Aorta (tissue), 5 donors: ENCODE results near the gene MRPS7. TPM values are rescaled to one million over a fixed set of nuclear protein-coding genes. Genes with fewer than 3 reads are reported as not detected.

ENCODE experiments used
- ATAC-seq: fragments of 200-7000 bp; cut with Tn5 transposase; one replicate; pipeline ENCODE4 v1.9.1; 2022; ENCODE audit warnings: moderate library complexity; ENCODE audit not compliant: low FRiP score
- DNase-seq, 2 donors: peaks; one replicate each; pipeline ENCODE4 v3.0.0-alpha.2; 2020
- H3K27ac ChIP-seq, 2 donors: one replicate each; pipeline ENCODE4 v1.5.1; 2013; ENCODE audit warnings: low read length in 2 of 2, mild to moderate bottlenecking in 2 of 2, moderate library complexity in 2 of 2, control low read depth in 1 of 2, inconsistent platforms in 1 of 2, low read depth in 1 of 2
- H3K27me3 ChIP-seq, 2 donors: one replicate each; pipeline ENCODE4 v1.6.1; 2013; ENCODE audit warnings: control low read depth in 1 of 2, low read length in 1 of 2, mild to moderate bottlenecking in 1 of 2, moderate library complexity in 1 of 2; ENCODE audit not compliant: insufficient read depth in 2 of 2, control insufficient read depth in 1 of 2
- H3K36me3 ChIP-seq, 2 donors: one replicate each; pipeline ENCODE4 v1.6.1; 2013; ENCODE audit warnings: control low read depth in 1 of 2, low read length in 1 of 2, mild to moderate bottlenecking in 1 of 2; ENCODE audit not compliant: insufficient read depth in 2 of 2, control insufficient read depth in 1 of 2
- H3K4me1 ChIP-seq, 2 donors: one replicate each; pipeline ENCODE4 v1.6.1; 2013; ENCODE audit warnings: low read length in 2 of 2, control low read depth in 1 of 2, mild to moderate bottlenecking in 1 of 2, moderate library complexity in 1 of 2; ENCODE audit not compliant: insufficient read depth in 2 of 2, control insufficient read depth in 1 of 2
- H3K4me3 ChIP-seq, 2 donors: one replicate each; pipeline ENCODE4 v1.5.1; 2013; ENCODE audit warnings: low read length in 2 of 2, control low read depth in 1 of 2, mild to moderate bottlenecking in 1 of 2
- H3K9me3 ChIP-seq: one replicate; pipeline ENCODE4 v1.6.1; 2013; ENCODE audit warnings: mild to moderate bottlenecking, low read length; ENCODE audit not compliant: control insufficient read depth
- WGBS, 2 donors: extraction: QIAGEN DNeasy Blood & Tissue Kit; methylation state at CpG; one replicate each; pipeline ENCODE4 v1.1.7; 2013; 5-methylcytosine and 5-hydroxymethylcytosine counted together
- intact Hi-C, 2 donors: fragments of 100-400 bp; cut with DNase I; formaldehyde crosslinking; loops; one replicate each; pipeline versions ENCODE4 v1.14.2 to v1.15.0; 2022
- long read RNA-seq, 2 donors: library from polyadenylated mRNA; unstranded; transcript quantifications; one replicate each; pipeline ENCODE4 v2.0.0, GENCODE V29; 2020 to 2021
- polyA plus RNA-seq, 2 donors: library from polyadenylated mRNA; stranded (reverse); fragments of 200-250 nt; gene quantifications; one replicate each; pipeline ENCODE4 v1.2.3, GENCODE V29; 2013
- total RNA-seq, 2 donors: library from RNA; stranded (reverse); fragmentation: NEBNext Ultra II Directional; extraction: Animal tissue kit (Norgen Biotek cat#: 25700); gene quantifications; one replicate each; pipeline ENCODE4 v1.2.1, GENCODE V29; 2021
- donor health status: healthy with polysubstance abuse.
- donor health status: Bipolar disorder and iron deficiency.
- donor health status: DM: no; HTN: no; CAD: no.
- donor health status: DM: no; HTN: no; CAD: no.
- donor health status: DM: yes; HTN: yes; CAD: no.

MRPS7 gene
- total RNA-seq (10 to 100 TPM; 24.6 to 26.6 TPM), polyA plus RNA-seq (10 to 100 TPM; 37.9 to 38.8 TPM)
- long read RNA-seq, donor 1, transcript MRPS7-203 (4 exons, 1,638 nt), result minor isoform, 15 of 129 reads
- long read RNA-seq, donor 1, transcript MRPS7-201 (5 exons, 1,406 nt), result major isoform, 103 of 129 reads
- long read RNA-seq, donor 1, partial matches to known transcripts, result 4 of 129 reads
- long read RNA-seq, donor 1, other reads (novel, unspliced or antisense), result 7 of 129 reads
- long read RNA-seq, donor 2, transcript MRPS7-201 (5 exons, 1,406 nt), result major isoform, 26 of 31 reads
- long read RNA-seq, donor 2, partial matches to known transcripts, result 1 of 31 reads
- long read RNA-seq, donor 2, other reads (novel, unspliced or antisense), result 1 of 31 reads

DNA sequence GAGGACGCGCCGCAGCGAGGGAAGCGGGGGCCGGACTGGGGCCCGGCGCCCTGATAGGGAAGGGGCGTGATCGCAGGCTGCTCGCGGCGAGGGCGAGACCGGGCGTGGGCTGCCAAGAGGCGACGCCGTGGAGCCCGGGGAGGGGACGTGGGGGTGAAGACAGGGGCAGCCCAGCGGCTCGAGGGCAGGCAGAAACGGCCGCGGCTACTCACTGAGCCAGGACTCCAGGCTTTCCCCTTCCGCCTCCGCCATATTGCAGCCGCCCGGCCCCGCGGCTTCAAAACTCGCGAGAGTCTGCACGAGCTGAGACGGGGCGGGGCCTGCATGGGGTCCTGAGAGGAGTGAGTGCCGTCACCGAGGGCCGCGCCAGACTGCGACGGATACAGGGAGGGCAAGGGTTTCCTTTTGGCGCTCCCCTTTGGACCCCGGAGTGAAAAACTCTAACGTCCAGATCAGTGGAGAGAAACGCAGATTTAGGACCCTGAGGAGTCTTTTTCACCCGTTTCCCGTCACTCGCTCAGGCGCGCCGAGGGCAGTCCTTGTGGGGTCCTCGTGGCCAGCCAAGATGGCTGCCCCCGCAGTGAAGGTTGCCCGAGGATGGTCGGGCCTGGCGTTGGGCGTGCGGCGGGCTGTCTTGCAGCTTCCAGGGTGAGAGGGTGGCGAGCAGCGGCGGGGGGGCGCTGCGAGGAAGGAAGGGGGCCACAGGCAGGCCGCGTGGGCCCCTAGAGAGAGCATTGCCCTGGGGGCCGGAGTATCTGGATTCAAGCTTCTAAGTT is at the start of gene MRPS7, which contains the start of gene GGA3:
Gene MRPS7, plus strand, starts transcription at position 544 of the 776 bp plus-strand sequence. Its CDS starts 22 bp downstream, at position 566.
Gene GGA3, minus strand, starts transcription at position 271 of the 776 bp plus-strand sequence. Its CDS starts 19 bp downstream, at position 252.
- Histone ChIP-seq H3K4me1 (peaks cover 0 to 3% of the 10 kb centered on the region in 2 donors), H3K27me3 (no peaks in the 10 kb centered on the region), H3K27ac (peak within 1 kb of the TSS in 1 of 2 donors; percentile 38), H3K4me3 (peak within 1 kb of the TSS; percentile 69 to 79), H3K36me3 (peaks cover 0 to 3% of the 10 kb centered on the region in 2 donors), H3K9me3 (no peaks in the 10 kb centered on the region)
- DNase-seq (peak; percentile 98 to 99), ATAC-seq (peak; percentile 100)
- 0% methylated on average over 67 to 69 of the region's 69 CpGs for whole genome bisulfite sequencing, 2 donors
- intact Hi-C loops, result no loop called here

DNA sequence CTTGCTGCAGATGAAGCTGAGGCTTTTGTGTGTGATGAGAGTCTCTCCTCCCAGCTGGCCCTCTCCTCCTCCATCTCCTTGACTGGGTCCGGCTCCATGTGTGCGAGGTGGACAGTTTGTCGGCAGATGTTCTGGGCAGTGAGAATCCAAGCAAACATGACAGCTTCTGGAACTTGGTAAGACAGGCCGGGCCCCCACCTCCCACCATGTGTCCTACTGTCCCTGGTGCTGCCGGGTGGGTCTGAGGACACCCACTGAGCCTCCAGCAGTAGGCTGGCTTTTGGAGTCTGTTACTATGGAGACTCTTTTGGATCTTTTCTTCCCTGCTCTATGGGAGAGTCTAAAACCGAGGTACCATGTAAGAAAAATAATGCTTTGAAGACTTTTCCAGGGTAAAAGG is 43.5 kb upstream of the MRPS7 start:
- no peak overlapping the region for H3K4me3 ChIP-seq
- intact Hi-C loops, result no loop called here
- WGBS, 2 donors, result 87 to 90% methylated on average over 6 of the region's 6 CpGs
- H3K36me3 ChIP-seq, result peaks cover 2 to 10% of the 10 kb centered on the region in 2 donors
- H3K27me3 ChIP-seq, result no peaks in the 10 kb centered on the region
- no peaks in the 10 kb centered on the region for H3K9me3 ChIP-seq
- ATAC-seq, result no peak
- no peaks in the 10 kb centered on the region for H3K4me1 ChIP-seq
- no peak for DNase-seq
- no peak overlapping the region for H3K27ac ChIP-seq

DNA sequence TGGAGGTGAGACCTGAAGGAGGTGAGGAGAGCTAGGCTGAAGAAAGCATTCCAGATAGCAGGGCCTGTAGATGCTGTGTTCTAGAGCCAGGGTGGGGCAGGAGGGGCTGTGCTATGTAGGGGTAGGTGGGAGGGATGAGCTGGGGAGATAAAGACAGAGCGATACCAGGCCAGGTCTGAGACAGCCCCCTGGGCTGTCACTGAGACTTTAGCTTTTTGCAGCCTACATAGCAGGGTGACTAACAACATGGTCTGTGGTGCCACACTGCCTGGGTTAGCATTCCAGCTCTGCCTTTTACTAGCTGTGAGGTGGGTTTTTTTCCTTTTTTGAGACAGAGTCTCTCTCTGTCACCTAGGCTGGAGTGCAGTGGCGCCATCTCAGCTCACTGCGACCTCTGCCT is 41.9 kb upstream of the MRPS7 start:
- H3K9me3 ChIP-seq, result no peaks in the 10 kb centered on the region
- H3K36me3 ChIP-seq, result peaks cover 2 to 8% of the 10 kb centered on the region in 2 donors
- no peak for ATAC-seq
- no peaks in the 10 kb centered on the region for H3K27me3 ChIP-seq
- no peak overlapping the region for H3K27ac ChIP-seq
- no peak for DNase-seq
- no peak overlapping the region for H3K4me3 ChIP-seq
- intact Hi-C loops, result no loop called here
- 95 to 98% methylated on average over 3 of the region's 3 CpGs for WGBS, 2 donors
- no peaks in the 10 kb centered on the region for H3K4me1 ChIP-seq

DNA sequence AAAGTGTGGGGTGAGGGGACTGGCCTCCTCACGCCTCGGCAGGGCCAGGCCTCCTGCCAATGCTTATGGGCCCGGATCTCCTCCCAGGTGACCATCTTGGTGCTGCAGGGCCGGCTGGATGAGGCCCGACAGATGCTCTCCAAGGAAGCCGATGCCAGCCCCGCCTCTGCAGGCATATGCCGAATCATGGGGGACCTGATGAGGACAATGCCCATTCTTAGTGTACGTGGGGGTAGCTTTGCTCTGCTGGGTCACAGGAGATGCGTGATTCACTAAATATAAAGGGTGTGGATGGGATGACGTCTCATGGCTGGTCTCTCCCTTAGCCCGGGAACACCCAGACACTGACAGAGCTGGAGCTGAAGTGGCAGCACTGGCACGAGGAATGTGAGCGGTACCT is 36.7 kb upstream of the MRPS7 start:
- Histone ChIP-seq H3K27ac (no peak overlapping the region), H3K36me3 (peaks cover 0 to 7% of the 10 kb centered on the region in 2 donors), H3K4me1 (no peaks in the 10 kb centered on the region), H3K9me3 (no peaks in the 10 kb centered on the region), H3K27me3 (no peaks in the 10 kb centered on the region), H3K4me3 (no peak overlapping the region)
- ATAC-seq (no peak), DNase-seq (no peak)
- WGBS, 2 donors, result 73 to 74% methylated on average over 14 of the region's 14 CpGs
- intact Hi-C loops, result no loop called here

DNA sequence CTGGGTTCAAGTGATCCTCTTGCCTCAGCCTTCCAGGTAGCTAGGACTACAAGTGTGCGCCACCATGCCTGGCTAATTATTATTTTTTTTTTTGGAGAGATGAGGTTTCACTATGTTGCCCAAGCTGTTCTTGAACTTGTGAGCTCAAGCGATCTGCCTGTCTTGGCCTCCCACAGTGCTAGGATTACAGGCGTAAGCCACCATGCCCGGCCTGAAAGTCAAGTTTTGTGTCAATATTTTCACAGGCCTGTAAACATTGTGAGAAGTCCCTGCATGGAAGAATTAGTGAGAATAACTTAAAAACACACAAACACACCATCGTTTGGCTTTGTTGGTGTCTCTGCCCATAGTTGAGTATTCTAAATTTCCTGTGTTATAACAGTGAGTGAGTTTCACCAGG is 34.0 kb upstream of the MRPS7 start:
- H3K4me1 ChIP-seq, result no peaks in the 10 kb centered on the region
- H3K27ac ChIP-seq, result no peak overlapping the region
- 86 to 89% methylated on average over 5 of the region's 5 CpGs for WGBS, 2 donors
- DNase-seq, result no peak
- H3K4me3 ChIP-seq, result no peak overlapping the region
- intact Hi-C loops, result no loop called here
- H3K9me3 ChIP-seq, result no peaks in the 10 kb centered on the region
- H3K27me3 ChIP-seq, result no peaks in the 10 kb centered on the region
- no peak for ATAC-seq
- H3K36me3 ChIP-seq, result peaks cover 0 to 7% of the 10 kb centered on the region in 2 donors

DNA sequence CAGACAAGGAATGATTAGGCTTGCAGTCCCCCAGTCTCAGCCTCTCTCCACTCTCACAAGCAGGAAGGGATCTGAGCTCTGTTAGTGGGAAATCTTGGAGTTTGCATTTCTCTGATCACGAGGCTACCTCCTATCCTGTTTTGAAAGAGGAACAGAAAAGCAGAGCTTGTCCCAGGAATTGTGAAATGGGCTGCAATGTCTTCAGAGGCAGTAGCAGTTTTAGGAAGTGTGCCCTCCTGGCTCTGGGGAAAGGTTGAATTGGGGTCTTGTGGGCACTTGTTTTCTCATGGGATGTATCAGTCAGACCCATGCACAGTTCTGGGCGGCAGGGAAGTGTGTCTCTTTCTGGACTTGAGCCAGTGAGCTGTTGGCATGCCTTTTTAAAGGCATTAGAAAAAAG is 33.4 kb upstream of the MRPS7 start:
- no peak overlapping the region for H3K4me3 ChIP-seq
- H3K4me1 ChIP-seq, result no peaks in the 10 kb centered on the region
- WGBS, 2 donors, result 30 to 44% methylated on average over 2 of the region's 2 CpGs
- DNase-seq (no peak), ATAC-seq (peak; percentile 16)
- H3K9me3 ChIP-seq, result no peaks in the 10 kb centered on the region
- intact Hi-C loops, result no loop called here
- H3K36me3 ChIP-seq, result peaks cover 0 to 9% of the 10 kb centered on the region in 2 donors
- no peaks in the 10 kb centered on the region for H3K27me3 ChIP-seq
- H3K27ac ChIP-seq, result no peak overlapping the region

DNA sequence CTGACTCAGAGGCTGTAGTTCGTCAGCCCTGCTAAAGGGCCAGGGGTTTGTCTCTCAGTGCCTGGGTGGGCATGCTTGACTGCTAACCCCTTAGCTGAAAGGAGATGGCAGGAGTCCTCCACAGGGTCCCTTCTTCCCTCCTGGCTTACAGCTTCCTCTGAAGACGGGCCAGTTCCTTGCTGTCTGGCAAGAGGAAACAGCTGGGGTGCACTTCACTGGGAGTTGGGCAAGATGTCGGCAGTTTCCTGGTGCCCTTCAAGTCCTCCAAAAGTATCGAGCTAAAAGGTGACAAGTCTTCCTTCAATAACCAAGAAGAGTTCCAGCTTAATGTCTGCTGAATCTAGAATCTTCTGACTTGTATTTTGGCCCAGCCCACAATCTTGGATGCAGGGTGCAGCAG is 32.8 kb upstream of the MRPS7 start:
- H3K27me3 ChIP-seq, result no peaks in the 10 kb centered on the region
- ATAC-seq (peak; percentile 50), DNase-seq (no peak)
- WGBS, 2 donors, result 78 to 83% methylated on average over 4 of the region's 4 CpGs
- no peak overlapping the region for H3K4me3 ChIP-seq
- peaks cover 0 to 9% of the 10 kb centered on the region in 2 donors for H3K36me3 ChIP-seq
- intact Hi-C loops, result no loop called here
- no peaks in the 10 kb centered on the region for H3K9me3 ChIP-seq
- no peak overlapping the region for H3K27ac ChIP-seq
- H3K4me1 ChIP-seq, result no peaks in the 10 kb centered on the region

DNA sequence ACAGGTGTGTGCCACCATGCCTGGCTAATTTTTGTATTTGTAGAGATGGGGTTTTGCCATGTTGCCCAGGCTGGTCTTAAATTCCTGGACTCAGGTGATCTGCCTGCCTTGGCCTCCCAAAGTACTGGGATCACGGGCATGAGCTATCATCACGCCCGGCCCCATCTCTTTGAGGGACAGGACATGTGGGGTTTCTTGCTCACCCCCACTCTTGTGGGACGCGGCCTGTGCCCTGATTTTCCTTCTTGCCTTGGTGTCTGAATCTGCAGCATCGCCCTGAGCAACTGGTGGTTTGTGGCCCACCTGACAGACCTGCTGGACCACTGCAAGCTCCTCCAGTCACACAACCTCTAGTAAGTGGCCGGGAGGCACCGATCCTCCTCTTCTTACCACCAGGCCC is 30.6 kb upstream of the MRPS7 start:
- ATAC-seq (no peak), DNase-seq (no peak)
- 88 to 95% methylated on average over 8 of the region's 8 CpGs for WGBS, 2 donors

More for the DNA sequence above, 30.6 kb upstream of the MRPS7 start:
- Histone ChIP-seq H3K9me3 (no peaks in the 10 kb centered on the region), H3K27me3 (no peaks in the 10 kb centered on the region), H3K4me1 (no peaks in the 10 kb centered on the region), H3K4me3 (no peak overlapping the region), H3K27ac (no peak overlapping the region), H3K36me3 (peaks cover 0 to 8% of the 10 kb centered on the region in 2 donors)
- intact Hi-C loops, result no loop called here
